Panc1 (cell line): ENCODE results near the gene SLC2A4.
A peak's percentile ranks its signal among the peaks of the same experiment; 100 is the strongest.

ENCODE experiments used
- CTCF ChIP-seq: fragments of 450-650 bp; IDR thresholded peaks from 2 replicates; pipeline ENCODE4 v1.5.1; 2017; ENCODE audit warnings: mild to moderate bottlenecking
- POLR2AphosphoS5 ChIP-seq: IDR thresholded peaks from 2 replicates; pipeline ENCODE4 v1.6.1; 2012; ENCODE audit warnings: mild to moderate bottlenecking, low read depth, low read length, moderate library complexity

- TF ChIP-seq CTCF (no peak), POLR2AphosphoS5 (peak; percentile 54; the same call in 1 of the 2 replicates)
Measured at GRCh38 chr17:7262935-7263800, 18.4 kb upstream of the SLC2A4 start.
